ENCODE data around the gene DLGAP5.

DNA sequence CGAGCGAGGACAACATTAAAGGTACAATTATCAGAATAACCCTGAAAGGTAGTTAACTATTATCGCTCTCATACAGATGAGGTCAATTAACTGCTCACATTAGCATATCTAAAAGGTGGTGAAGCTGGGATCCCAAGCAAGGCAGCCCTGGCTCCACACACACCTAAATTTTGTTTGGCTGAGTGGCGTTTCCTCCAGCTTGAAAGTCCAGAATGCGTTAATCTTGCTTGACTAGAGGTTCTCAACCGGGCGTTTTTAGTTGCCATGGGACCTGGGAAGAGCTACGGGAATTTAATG is 531 bp downstream of the DLGAP5 start:
- TF ChIP-seq CTCF (IDR thresholded peaks at IDR 0.05; ENCODE audit: low read depth, low read length), result no peak
- TF ChIP-seq EZH2phosphoT487 (IDR thresholded peaks at IDR 0.05; ENCODE audit: low read depth), result no peak
